Measurements from ENCODE around the gene LAX1.

- TF ChIP-seq, protein P1, sequence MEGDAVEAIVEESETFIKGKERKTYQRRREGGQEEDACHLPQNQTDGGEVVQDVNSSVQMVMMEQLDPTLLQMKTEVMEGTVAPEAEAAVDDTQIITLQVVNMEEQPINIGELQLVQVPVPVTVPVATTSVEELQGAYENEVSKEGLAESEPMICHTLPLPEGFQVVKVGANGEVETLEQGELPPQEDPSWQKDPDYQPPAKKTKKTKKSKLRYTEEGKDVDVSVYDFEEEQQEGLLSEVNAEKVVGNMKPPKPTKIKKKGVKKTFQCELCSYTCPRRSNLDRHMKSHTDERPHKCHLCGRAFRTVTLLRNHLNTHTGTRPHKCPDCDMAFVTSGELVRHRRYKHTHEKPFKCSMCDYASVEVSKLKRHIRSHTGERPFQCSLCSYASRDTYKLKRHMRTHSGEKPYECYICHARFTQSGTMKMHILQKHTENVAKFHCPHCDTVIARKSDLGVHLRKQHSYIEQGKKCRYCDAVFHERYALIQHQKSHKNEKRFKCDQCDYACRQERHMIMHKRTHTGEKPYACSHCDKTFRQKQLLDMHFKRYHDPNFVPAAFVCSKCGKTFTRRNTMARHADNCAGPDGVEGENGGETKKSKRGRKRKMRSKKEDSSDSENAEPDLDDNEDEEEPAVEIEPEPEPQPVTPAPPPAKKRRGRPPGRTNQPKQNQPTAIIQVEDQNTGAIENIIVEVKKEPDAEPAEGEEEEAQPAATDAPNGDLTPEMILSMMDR (IDR thresholded peaks at IDR 0.05; ENCODE audit: insufficient read depth, low read depth, low read length): no peak
- TF ChIP-seq EZH2 (IDR thresholded peaks at IDR 0.05; ENCODE audit: insufficient read depth, low read length): no peak
These were observed 58.3 kb downstream of the LAX1 start for GRCh38 chr1:203823306-203823705.
